HCT116 (cell line): Measurements from ENCODE around the gene SSRP1.

Experiments
- CTCF ChIP-seq, 3 experiments: fragments of 200-600 bp in 1 of 3; sonication (generic) in 1 of 3; IDR thresholded peaks in 2 of 3; conservative IDR thresholded peaks in 1 of 3; 2 replicates each; pipeline ENCODE4 v1.5.1; 2012 to 2017; ENCODE audit warnings: low read depth in 2 of 3, low read length in 2 of 3, antibody characterized with exemption in 1 of 3, borderline replicate concordance in 1 of 3, control low read depth in 1 of 3, mild to moderate bottlenecking in 1 of 3, mixed read lengths in 1 of 3, mixed run types in 1 of 3, moderate library complexity in 1 of 3; ENCODE audit not compliant: insufficient read depth in 1 of 3
- POLR2A ChIP-seq: IDR thresholded peaks from 2 replicates; pipeline ENCODE4 v1.7.0; 2011; ENCODE audit warnings: borderline replicate concordance; ENCODE audit not compliant: insufficient read depth, insufficient read length; ENCODE audit errors: extremely low read depth
- RAD21 ChIP-seq: IDR thresholded peaks from 2 replicates; pipeline ENCODE4 v1.6.1; 2012; ENCODE audit warnings: low read depth, mild to moderate bottlenecking
- SP1 ChIP-seq: IDR thresholded peaks from 2 replicates; pipeline ENCODE4 v1.6.1; 2012; ENCODE audit warnings: low read depth
- TCF7L2 ChIP-seq: IDR thresholded peaks from 2 replicates; pipeline ENCODE4 v1.7.0; 2011; ENCODE audit warnings: borderline replicate concordance, inconsistent platforms; ENCODE audit not compliant: insufficient read depth, insufficient read length; ENCODE audit errors: extremely low read depth

- TF ChIP-seq SP1 (no peak), RAD21 (no peak), CTCF (IDR thresholded peaks at IDR 0.05 in 2 of 3, conservative IDR thresholded peaks at IDR 0.05 in 1 of 3; ENCODE audit: borderline replicate concordance in 1 of 3, insufficient read depth in 1 of 3, low read depth in 2 of 3, low read length in 2 of 3) (no peak), POLR2A (no peak), TCF7L2 (no peak)
These were observed 13.1 kb upstream of the SSRP1 start for GRCh38 chr11:57348636-57349313.
